Panc1 (cell line): Measurements from ENCODE around the gene FUT3. TPM values are rescaled to one million over a fixed set of nuclear protein-coding genes. Genes with fewer than 3 reads are reported as not detected.

Experiments used
- ATAC-seq: fragments of 200-7000 bp; cut with Tn5 transposase; 2 replicates; pipeline ENCODE4 v1.9.1; 2020; ENCODE audit warnings: mild to moderate bottlenecking, moderate library complexity
- BruUV-seq: library from RNA; stranded (reverse); fragments of 400-500 nt; replicated peaks from 2 replicates; lab custom pipeline; 2021; lab: Mats Ljungman, UMichigan
- CTCF ChIA-PET: fragments of 300-600 bp; sonication (Branson Sonifier 250); formaldehyde crosslinking; loops from one replicate; lab custom pipeline; 2022; ENCODE audit warnings: antibody characterized with exemption; lab: Charles Lee
- POLR2A ChIA-PET: fragments of 300-600 bp; sonication (Branson Sonifier 250); formaldehyde crosslinking; loops from one replicate; lab custom pipeline; 2022; ENCODE audit warnings: antibody characterized with exemption; lab: Charles Lee
- DNase-seq: peaks from one replicate; pipeline ENCODE4 v3.0.0-alpha.2; 2010; ENCODE audit warnings: low read depth, low spot score
- H3K27ac ChIP-seq: 2 replicates; pipeline ENCODE4 v1.5.1; 2011; ENCODE audit warnings: mild to moderate bottlenecking, low read length, inconsistent platforms
- H3K27me3 ChIP-seq: fragments of 200-500 bp; sonication (Bioruptor generic); 2 replicates; pipeline ENCODE4 v1.6.0; 2014; ENCODE audit warnings: low read length, inconsistent platforms; ENCODE audit not compliant: control insufficient read depth, insufficient read depth
- H3K36me3 ChIP-seq: fragments of 200-500 bp; sonication (Bioruptor generic); 2 replicates; pipeline ENCODE4 v1.5.1; 2014; ENCODE audit warnings: inconsistent platforms, mild to moderate bottlenecking, low read length, moderate library complexity; ENCODE audit not compliant: control insufficient read depth, insufficient read depth
- H3K4me1 ChIP-seq: 2 replicates; pipeline ENCODE4 v1.5.1; 2011; ENCODE audit warnings: inconsistent platforms, mild to moderate bottlenecking, low read length, moderate library complexity; ENCODE audit not compliant: control insufficient read depth, insufficient read depth
- H3K4me3 ChIP-seq, 2 experiments: 2 replicates each; pipeline ENCODE4 v1.5.1; 2011 to 2012; ENCODE audit warnings: low read depth in 2 of 2, low read length in 2 of 2, mild to moderate bottlenecking in 2 of 2, inconsistent platforms in 1 of 2, moderate library complexity in 1 of 2
- H3K9me3 ChIP-seq: fragments of 200-500 bp; sonication (Bioruptor generic); 2 replicates; pipeline ENCODE4 v1.5.1; 2014; ENCODE audit warnings: low read depth, mild to moderate bottlenecking, inconsistent platforms, low read length, moderate library complexity; ENCODE audit not compliant: control insufficient read depth, insufficient read depth
- POLR2AphosphoS5 ChIP-seq: IDR thresholded peaks from 2 replicates; pipeline ENCODE4 v1.6.1; 2012; ENCODE audit warnings: mild to moderate bottlenecking, low read depth, low read length, moderate library complexity
- SIN3A ChIP-seq: IDR thresholded peaks from 2 replicates; pipeline ENCODE4 v1.6.1; 2012; ENCODE audit warnings: low read depth, mild to moderate bottlenecking, low read length, moderate library complexity, borderline replicate concordance; ENCODE audit not compliant: insufficient read depth
- TCF7L2 ChIP-seq: IDR thresholded peaks from 2 replicates; pipeline ENCODE4 v1.6.1; 2011; ENCODE audit warnings: mild to moderate bottlenecking, low read depth, low read length, inconsistent platforms
- in situ Hi-C: cut with HindIII; loops from 2 replicates; pipeline ENCODE4 v1.10.0; 2016; ENCODE audit warnings: low sequenced_read_pairs, low pct_unique_long_range_greater_than_20kb
- intact Hi-C: fragments of 100-400 bp; cut with micrococcal nuclease; formaldehyde crosslinking; loops from one replicate; pipeline ENCODE4 v1.10.0; 2022; ENCODE audit not compliant: unreplicated experiment
- total RNA-seq: library from RNA; stranded (reverse); gene quantifications from one replicate; pipeline ENCODE4 v1.2.1, GENCODE V29; 2021; ENCODE audit not compliant: unreplicated experiment
- TF ChIP-seq, protein P1 (sequence below), 2 experiments: IDR thresholded peaks; 2 replicates each; pipeline ENCODE4 v1.6.1; 2011 to 2012; ENCODE audit warnings: low read depth in 2 of 2, control low read depth in 1 of 2, low read length in 1 of 2, mild to moderate bottlenecking in 1 of 2, moderate library complexity in 1 of 2; ENCODE audit not compliant: insufficient read depth in 1 of 2
- TF ChIP-seq, protein P2 (sequence below): fragments of 450-650 bp; IDR thresholded peaks from 2 replicates; pipeline ENCODE4 v1.5.1; 2017; ENCODE audit warnings: mild to moderate bottlenecking

The FUT3 gene
- total RNA-seq, 1 experiment from 2014 or later = 0.36 TPM

DNA sequence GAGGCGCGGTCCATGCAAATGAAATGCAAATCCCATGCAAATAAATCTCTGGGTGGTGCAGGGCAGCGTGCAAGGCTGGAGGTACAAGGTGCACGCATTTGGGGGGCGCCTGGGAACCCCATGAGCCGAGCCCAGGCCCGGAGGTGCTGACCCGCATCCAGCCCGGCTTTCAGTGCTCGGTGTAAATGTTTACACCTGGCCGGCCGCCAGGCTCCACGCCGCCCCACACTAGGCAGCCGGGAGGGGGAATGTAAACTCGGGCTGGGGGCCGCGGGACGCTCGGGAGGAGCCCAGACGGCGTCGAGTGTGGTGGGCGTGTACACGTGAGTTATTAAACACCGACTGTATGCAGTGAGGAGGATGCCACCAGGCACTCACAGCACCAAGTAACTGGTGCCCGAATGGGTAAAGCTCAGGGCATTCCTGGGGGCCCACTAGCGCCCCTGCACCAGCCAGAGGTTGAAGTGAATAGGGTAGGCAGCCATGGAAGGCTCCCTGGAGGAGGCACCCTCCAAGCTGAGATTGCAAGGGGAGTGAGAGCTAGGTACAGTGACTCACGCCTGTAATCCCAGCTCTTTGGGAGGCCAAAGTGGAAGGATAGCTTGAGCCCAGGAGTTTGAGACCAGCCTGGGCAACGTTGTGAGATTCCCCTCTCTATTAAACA lies 28.9 kb downstream of the FUT3 start:
- Histone ChIP-seq H3K4me1 (peaks cover 8% of the 10 kb centered on the region), H3K4me3 (no peak overlapping the region), H3K27me3 (no peaks in the 10 kb centered on the region), H3K27ac (no peak overlapping the region), H3K36me3 (no peaks in the 10 kb centered on the region), H3K9me3 (no peaks in the 10 kb centered on the region)
- TF ChIP-seq TCF7L2 (no peak), SIN3A (no peak), POLR2AphosphoS5 (no peak)
- TF ChIP-seq, protein P1, sequence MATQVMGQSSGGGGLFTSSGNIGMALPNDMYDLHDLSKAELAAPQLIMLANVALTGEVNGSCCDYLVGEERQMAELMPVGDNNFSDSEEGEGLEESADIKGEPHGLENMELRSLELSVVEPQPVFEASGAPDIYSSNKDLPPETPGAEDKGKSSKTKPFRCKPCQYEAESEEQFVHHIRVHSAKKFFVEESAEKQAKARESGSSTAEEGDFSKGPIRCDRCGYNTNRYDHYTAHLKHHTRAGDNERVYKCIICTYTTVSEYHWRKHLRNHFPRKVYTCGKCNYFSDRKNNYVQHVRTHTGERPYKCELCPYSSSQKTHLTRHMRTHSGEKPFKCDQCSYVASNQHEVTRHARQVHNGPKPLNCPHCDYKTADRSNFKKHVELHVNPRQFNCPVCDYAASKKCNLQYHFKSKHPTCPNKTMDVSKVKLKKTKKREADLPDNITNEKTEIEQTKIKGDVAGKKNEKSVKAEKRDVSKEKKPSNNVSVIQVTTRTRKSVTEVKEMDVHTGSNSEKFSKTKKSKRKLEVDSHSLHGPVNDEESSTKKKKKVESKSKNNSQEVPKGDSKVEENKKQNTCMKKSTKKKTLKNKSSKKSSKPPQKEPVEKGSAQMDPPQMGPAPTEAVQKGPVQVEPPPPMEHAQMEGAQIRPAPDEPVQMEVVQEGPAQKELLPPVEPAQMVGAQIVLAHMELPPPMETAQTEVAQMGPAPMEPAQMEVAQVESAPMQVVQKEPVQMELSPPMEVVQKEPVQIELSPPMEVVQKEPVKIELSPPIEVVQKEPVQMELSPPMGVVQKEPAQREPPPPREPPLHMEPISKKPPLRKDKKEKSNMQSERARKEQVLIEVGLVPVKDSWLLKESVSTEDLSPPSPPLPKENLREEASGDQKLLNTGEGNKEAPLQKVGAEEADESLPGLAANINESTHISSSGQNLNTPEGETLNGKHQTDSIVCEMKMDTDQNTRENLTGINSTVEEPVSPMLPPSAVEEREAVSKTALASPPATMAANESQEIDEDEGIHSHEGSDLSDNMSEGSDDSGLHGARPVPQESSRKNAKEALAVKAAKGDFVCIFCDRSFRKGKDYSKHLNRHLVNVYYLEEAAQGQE (IDR thresholded peaks at IDR 0.05; ENCODE audit: insufficient read depth in 1 of 2, low read depth in 2 of 2, low read length in 1 of 2) = no peak
- TF ChIP-seq, protein P2, sequence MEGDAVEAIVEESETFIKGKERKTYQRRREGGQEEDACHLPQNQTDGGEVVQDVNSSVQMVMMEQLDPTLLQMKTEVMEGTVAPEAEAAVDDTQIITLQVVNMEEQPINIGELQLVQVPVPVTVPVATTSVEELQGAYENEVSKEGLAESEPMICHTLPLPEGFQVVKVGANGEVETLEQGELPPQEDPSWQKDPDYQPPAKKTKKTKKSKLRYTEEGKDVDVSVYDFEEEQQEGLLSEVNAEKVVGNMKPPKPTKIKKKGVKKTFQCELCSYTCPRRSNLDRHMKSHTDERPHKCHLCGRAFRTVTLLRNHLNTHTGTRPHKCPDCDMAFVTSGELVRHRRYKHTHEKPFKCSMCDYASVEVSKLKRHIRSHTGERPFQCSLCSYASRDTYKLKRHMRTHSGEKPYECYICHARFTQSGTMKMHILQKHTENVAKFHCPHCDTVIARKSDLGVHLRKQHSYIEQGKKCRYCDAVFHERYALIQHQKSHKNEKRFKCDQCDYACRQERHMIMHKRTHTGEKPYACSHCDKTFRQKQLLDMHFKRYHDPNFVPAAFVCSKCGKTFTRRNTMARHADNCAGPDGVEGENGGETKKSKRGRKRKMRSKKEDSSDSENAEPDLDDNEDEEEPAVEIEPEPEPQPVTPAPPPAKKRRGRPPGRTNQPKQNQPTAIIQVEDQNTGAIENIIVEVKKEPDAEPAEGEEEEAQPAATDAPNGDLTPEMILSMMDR = no peak
- ATAC-seq (no peak), DNase-seq (no peak)
- in situ Hi-C loops = no loop called here
- CTCF ChIA-PET = interaction anchor here (0.7 kb wide), 1 partner anchor 343 kb away, joined by 4 read pairs; no protein-coding TSS in a partner anchor
- POLR2A ChIA-PET = no interaction called here
- no TSS peak for BruUV-seq
- intact Hi-C loops = no loop called here

DNA sequence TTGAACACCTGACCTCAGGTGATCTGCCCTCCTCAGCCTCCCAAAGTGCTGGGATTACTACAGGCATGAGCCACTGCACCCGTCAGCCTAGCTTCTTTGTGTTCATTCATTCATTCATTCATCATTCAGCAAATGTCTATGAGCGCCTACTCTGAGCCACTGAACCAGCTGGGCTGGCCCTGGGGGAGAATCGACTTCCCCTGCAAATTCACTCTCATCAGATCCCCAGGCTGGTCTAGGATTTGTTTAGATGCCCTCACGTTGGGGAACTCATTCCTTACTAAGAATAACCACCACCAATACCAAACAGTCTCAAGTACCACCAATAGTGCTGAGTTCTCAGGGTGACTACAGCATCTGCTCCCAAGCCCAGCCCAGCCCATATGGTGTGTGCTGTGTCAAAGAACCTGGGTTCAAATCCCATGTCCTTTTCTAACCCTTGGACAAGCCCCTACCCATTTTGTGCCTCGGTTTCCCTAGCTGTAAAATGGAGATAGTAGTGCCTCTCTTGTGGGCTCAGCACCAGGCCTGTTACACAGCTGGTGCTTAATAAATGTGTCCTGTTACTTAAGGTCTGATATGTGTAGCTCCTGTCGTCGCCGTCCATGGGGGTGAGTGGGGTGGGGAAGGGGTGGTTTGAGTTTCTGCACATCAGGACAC lies 29.6 kb downstream of the FUT3 start:
- intact Hi-C loops (no loop called here), in situ Hi-C loops (no loop called here)
- no peaks in the 10 kb centered on the region for H3K9me3 ChIP-seq
- no peak for ATAC-seq
- no peaks in the 10 kb centered on the region for H3K27me3 ChIP-seq
- no peak overlapping the region for H3K27ac ChIP-seq
- POLR2A ChIA-PET = no interaction called here
- H3K4me3 ChIP-seq = no peak overlapping the region
- no peaks in the 10 kb centered on the region for H3K36me3 ChIP-seq
- TF ChIP-seq SIN3A (no peak), TCF7L2 (no peak), POLR2AphosphoS5 (no peak)
- TF ChIP-seq, protein P1 (IDR thresholded peaks at IDR 0.05; ENCODE audit: insufficient read depth in 1 of 2, low read depth in 2 of 2, low read length in 1 of 2) = no peak
- TF ChIP-seq, protein P2 = no peak
- peaks cover 2% of the 10 kb centered on the region for H3K4me1 ChIP-seq
- DNase-seq = no peak
- BruUV-seq = no TSS peak
- CTCF ChIA-PET = interaction anchor here (0.6 kb wide), 1 partner anchor 95 kb away, joined by 3 read pairs; no protein-coding TSS in a partner anchor
